ENCODE results near the gene CALML5. TPM values are rescaled to one million over a fixed set of nuclear protein-coding genes. Genes with fewer than 3 reads are reported as not detected.

The CALML5 gene
- total and polyA plus RNA-seq, 9 of the 15 experiments (the other 6 are each of a cell fraction or from before 2014, with no cell fraction given) = not detected

DNA sequence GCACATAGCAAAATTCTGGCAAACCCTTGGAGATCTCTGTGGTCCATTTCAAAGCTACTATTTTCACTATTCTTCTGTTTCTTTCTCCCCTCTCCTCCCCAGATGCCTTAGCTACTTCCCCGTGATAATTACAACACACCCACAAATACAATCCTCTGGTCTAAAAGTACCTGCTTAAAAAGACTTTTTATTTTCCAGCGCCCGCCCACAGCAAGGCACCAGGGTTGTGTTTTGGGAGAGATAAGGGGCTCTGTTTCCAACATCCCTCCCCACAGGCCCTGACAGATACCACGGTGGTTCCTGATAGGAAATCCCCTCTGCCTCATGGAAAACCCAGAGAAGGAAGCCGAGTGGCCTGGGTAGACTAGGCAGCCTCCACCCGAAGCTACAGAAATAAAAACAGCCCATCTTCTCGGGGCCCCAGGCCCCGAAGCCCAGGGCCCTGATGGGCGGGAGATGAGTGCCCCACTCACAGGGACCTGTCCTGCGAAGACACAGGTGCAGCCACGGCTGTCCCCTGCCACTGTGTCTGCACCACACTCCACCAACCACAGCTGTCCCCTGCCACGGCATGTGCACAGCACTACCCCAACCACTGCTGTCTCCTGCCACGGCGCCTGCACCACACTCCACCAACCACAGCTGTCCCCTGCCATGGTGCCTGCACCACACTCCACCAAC, 19.7 kb downstream of the CALML5 start (continued):
- TF ChIP-seq JUN (IDR thresholded peaks at IDR 0.05; ENCODE audit: borderline replicate concordance, low read depth, low read length) (no peak; the same call in 1 of the 2 replicates), JUN (CRISPR knock-in tag; IDR thresholded peaks at IDR 0.05; ENCODE audit: borderline replicate concordance) (no peak), MAFF (IDR thresholded peaks at IDR 0.05; ENCODE audit: low read length) (no peak), ZNF384 (IDR thresholded peaks at IDR 0.05; ENCODE audit: low read depth, low read length) (no peak), ZKSCAN8 (CRISPR knock-in tag; IDR thresholded peaks at IDR 0.05) (peak; percentile 38; the same call in 1 of the 2 replicates), CBFA2T3 (IDR thresholded peaks at IDR 0.05) (peak; percentile 95), CCAR2 (IDR thresholded peaks at IDR 0.05; ENCODE audit: low read depth, low read length) (no peak), NBN (IDR thresholded peaks at IDR 0.05; ENCODE audit: low read depth) (no peak), GATA2 (CRISPR knock-in tag; IDR thresholded peaks at IDR 0.05) (peak; percentile 74; the same call in 1 of the 2 replicates), RBBP5 (IDR thresholded peaks at IDR 0.05; ENCODE audit: borderline replicate concordance, insufficient read depth, low read length, poor library complexity, severe bottlenecking) (peak; percentile 38), FOXP4 (CRISPR knock-in tag; IDR thresholded peaks at IDR 0.05; ENCODE audit: borderline replicate concordance) (no peak), COPS2 (conservative IDR thresholded peaks at IDR 0.05) (no peak), ERF (CRISPR knock-in tag; IDR thresholded peaks at IDR 0.05) (no peak), RFX1 (IDR thresholded peaks at IDR 0.05) (no peak), ZBED1 (IDR thresholded peaks at IDR 0.05) (no peak), SAP30 (IDR thresholded peaks at IDR 0.05; ENCODE audit: borderline replicate concordance, insufficient read depth, low read depth, low read length, poor library complexity, severe bottlenecking) (peak; percentile 30), RFX7 (CRISPR knock-in tag; IDR thresholded peaks at IDR 0.05) (no peak), BCL6 (CRISPR knock-in tag; IDR thresholded peaks at IDR 0.05) (no peak), HDAC3 (IDR thresholded peaks at IDR 0.05; ENCODE audit: borderline replicate concordance, partially characterized antibody) (peak; percentile 57), ZHX1 (conservative IDR thresholded peaks at IDR 0.05; ENCODE audit: low read length) (no peak)
- TF ChIP-seq, protein P1, sequence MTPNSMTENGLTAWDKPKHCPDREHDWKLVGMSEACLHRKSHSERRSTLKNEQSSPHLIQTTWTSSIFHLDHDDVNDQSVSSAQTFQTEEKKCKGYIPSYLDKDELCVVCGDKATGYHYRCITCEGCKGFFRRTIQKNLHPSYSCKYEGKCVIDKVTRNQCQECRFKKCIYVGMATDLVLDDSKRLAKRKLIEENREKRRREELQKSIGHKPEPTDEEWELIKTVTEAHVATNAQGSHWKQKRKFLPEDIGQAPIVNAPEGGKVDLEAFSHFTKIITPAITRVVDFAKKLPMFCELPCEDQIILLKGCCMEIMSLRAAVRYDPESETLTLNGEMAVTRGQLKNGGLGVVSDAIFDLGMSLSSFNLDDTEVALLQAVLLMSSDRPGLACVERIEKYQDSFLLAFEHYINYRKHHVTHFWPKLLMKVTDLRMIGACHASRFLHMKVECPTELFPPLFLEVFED (CRISPR knock-in tag; conservative IDR thresholded peaks at IDR 0.05) = no peak
- TF ChIP-seq, protein P2, sequence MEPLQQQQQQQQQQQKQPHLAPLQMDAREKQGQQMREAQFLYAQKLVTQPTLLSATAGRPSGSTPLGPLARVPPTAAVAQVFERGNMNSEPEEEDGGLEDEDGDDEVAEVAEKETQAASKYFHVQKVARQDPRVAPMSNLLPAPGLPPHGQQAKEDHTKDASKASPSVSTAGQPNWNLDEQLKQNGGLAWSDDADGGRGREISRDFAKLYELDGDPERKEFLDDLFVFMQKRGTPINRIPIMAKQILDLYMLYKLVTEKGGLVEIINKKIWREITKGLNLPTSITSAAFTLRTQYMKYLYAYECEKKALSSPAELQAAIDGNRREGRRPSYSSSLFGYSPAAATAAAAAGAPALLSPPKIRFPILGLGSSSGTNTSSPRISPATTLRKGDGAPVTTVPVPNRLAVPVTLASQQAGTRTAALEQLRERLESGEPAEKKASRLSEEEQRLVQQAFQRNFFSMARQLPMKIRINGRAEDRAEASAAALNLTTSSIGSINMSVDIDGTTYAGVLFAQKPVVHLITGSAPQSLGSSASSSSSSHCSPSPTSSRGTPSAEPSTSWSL (CRISPR knock-in tag; IDR thresholded peaks at IDR 0.05; ENCODE audit: borderline replicate concordance) = no peak
